ENCODE data around the gene USP24.

USP24 gene

GRCh38 chr1:55134152-55134808, 80.9 kb downstream of the USP24 start:
- Histone ChIP-seq H3K36me3 (ENCODE audit: control insufficient read depth in 5 of 5, insufficient read depth in 5 of 5, low read length in 5 of 5) (peaks cover 69 to 94% (median 86%) of the 10 kb centered on the region in 5 donors), H3K4me3 (ENCODE audit: low read depth in 1 of 5, low read length in 5 of 5) (no peak overlapping the region), H3K27ac (ENCODE audit: low read depth, low read length) (no peak overlapping the region), H3K27me3 (ENCODE audit: control insufficient read depth in 5 of 5, insufficient read depth in 4 of 5, low read length in 5 of 5) (no peaks in the 10 kb centered on the region), H3K9ac (ENCODE audit: low read length in 5 of 5) (no peak overlapping the region), H3K4me1 (ENCODE audit: control insufficient read depth in 5 of 5, insufficient read depth in 5 of 5, low read length in 5 of 5) (peaks cover 0 to 5% (median 1%) of the 10 kb centered on the region in 5 donors), H3K9me3 (ENCODE audit: control insufficient read depth in 5 of 5, low read length in 5 of 5) (no peaks in the 10 kb centered on the region)

- H3K9me3 ChIP-seq (ENCODE audit: control insufficient read depth in 5 of 5, low read length in 5 of 5), result no peaks in the 10 kb centered on the region
- H3K27me3 ChIP-seq (ENCODE audit: control insufficient read depth in 5 of 5, insufficient read depth in 4 of 5, low read length in 5 of 5), result no peaks in the 10 kb centered on the region
- no peak overlapping the region for H3K27ac ChIP-seq (ENCODE audit: low read depth, low read length)
- peaks cover 0 to 6% (median 3%) of the 10 kb centered on the region in 5 donors for H3K4me1 ChIP-seq (ENCODE audit: control insufficient read depth in 5 of 5, insufficient read depth in 5 of 5, low read length in 5 of 5)
- no peak overlapping the region for H3K4me3 ChIP-seq (ENCODE audit: low read depth in 1 of 5, low read length in 5 of 5)
- H3K9ac ChIP-seq (ENCODE audit: low read length in 5 of 5), result no peak overlapping the region
- peaks cover 60 to 88% (median 79%) of the 10 kb centered on the region in 5 donors for H3K36me3 ChIP-seq (ENCODE audit: control insufficient read depth in 5 of 5, insufficient read depth in 5 of 5, low read length in 5 of 5)
These were observed 83.4 kb downstream of the USP24 start for GRCh38 chr1:55131801-55132200.

GRCh38 chr1:55131218-55131617, 83.9 kb downstream of the USP24 start:
- H3K4me1 ChIP-seq (ENCODE audit: control insufficient read depth in 5 of 5, insufficient read depth in 5 of 5, low read length in 5 of 5), result peaks cover 0 to 6% (median 3%) of the 10 kb centered on the region in 5 donors
- H3K9ac ChIP-seq (ENCODE audit: low read length in 5 of 5), result no peak overlapping the region
- peaks cover 60 to 88% (median 77%) of the 10 kb centered on the region in 5 donors for H3K36me3 ChIP-seq (ENCODE audit: control insufficient read depth in 5 of 5, insufficient read depth in 5 of 5, low read length in 5 of 5)
- H3K9me3 ChIP-seq (ENCODE audit: control insufficient read depth in 5 of 5, low read length in 5 of 5), result no peaks in the 10 kb centered on the region
- no peak overlapping the region for H3K27ac ChIP-seq (ENCODE audit: low read depth, low read length)
- no peak overlapping the region for H3K4me3 ChIP-seq (ENCODE audit: low read depth in 1 of 5, low read length in 5 of 5)
- no peaks in the 10 kb centered on the region for H3K27me3 ChIP-seq (ENCODE audit: control insufficient read depth in 5 of 5, insufficient read depth in 4 of 5, low read length in 5 of 5)

- Histone ChIP-seq H3K9ac (ENCODE audit: low read length in 5 of 5) (no peak overlapping the region), H3K27ac (ENCODE audit: low read depth, low read length) (no peak overlapping the region), H3K4me1 (ENCODE audit: control insufficient read depth in 5 of 5, insufficient read depth in 5 of 5, low read length in 5 of 5) (peaks cover 0 to 6% (median 3%) of the 10 kb centered on the region in 5 donors), H3K36me3 (ENCODE audit: control insufficient read depth in 5 of 5, insufficient read depth in 5 of 5, low read length in 5 of 5) (peaks cover 63 to 89% (median 81%) of the 10 kb centered on the region in 5 donors), H3K9me3 (ENCODE audit: control insufficient read depth in 5 of 5, low read length in 5 of 5) (no peaks in the 10 kb centered on the region), H3K27me3 (ENCODE audit: control insufficient read depth in 5 of 5, insufficient read depth in 4 of 5, low read length in 5 of 5) (no peaks in the 10 kb centered on the region), H3K4me3 (ENCODE audit: low read depth in 1 of 5, low read length in 5 of 5) (no peak overlapping the region)
These were observed 85.9 kb downstream of the USP24 start for GRCh38 chr1:55129194-55129728.

- no peak overlapping the region for H3K27ac ChIP-seq (ENCODE audit: low read depth, low read length)
- peaks cover 63 to 89% (median 83%) of the 10 kb centered on the region in 5 donors for H3K36me3 ChIP-seq (ENCODE audit: control insufficient read depth in 5 of 5, insufficient read depth in 5 of 5, low read length in 5 of 5)
These were observed 86.7 kb downstream of the USP24 start for GRCh38 chr1:55128418-55128995.

GRCh38 chr1:55127827-55128343, 87.3 kb downstream of the USP24 start:
- no peak overlapping the region for H3K27ac ChIP-seq (ENCODE audit: low read depth, low read length)
- no peak overlapping the region for H3K4me3 ChIP-seq (ENCODE audit: low read depth in 1 of 5, low read length in 5 of 5)
- peaks cover 68 to 92% (median 84%) of the 10 kb centered on the region in 5 donors for H3K36me3 ChIP-seq (ENCODE audit: control insufficient read depth in 5 of 5, insufficient read depth in 5 of 5, low read length in 5 of 5)
- no peaks in the 10 kb centered on the region for H3K27me3 ChIP-seq (ENCODE audit: control insufficient read depth in 5 of 5, insufficient read depth in 4 of 5, low read length in 5 of 5)
- no peaks in the 10 kb centered on the region for H3K9me3 ChIP-seq (ENCODE audit: control insufficient read depth in 5 of 5, low read length in 5 of 5)
- H3K9ac ChIP-seq (ENCODE audit: low read length in 5 of 5), result no peak overlapping the region
- H3K4me1 ChIP-seq (ENCODE audit: control insufficient read depth in 5 of 5, insufficient read depth in 5 of 5, low read length in 5 of 5), result peaks cover 0 to 6% (median 3%) of the 10 kb centered on the region in 5 donors

More at GRCh38 chr1:55128418-55128995, 86.7 kb downstream of the USP24 start:
- Histone ChIP-seq H3K4me1 (ENCODE audit: control insufficient read depth in 5 of 5, insufficient read depth in 5 of 5, low read length in 5 of 5) (peaks cover 0 to 6% (median 3%) of the 10 kb centered on the region in 5 donors), H3K4me3 (ENCODE audit: low read depth in 1 of 5, low read length in 5 of 5) (no peak overlapping the region), H3K27me3 (ENCODE audit: control insufficient read depth in 5 of 5, insufficient read depth in 4 of 5, low read length in 5 of 5) (no peaks in the 10 kb centered on the region), H3K9me3 (ENCODE audit: control insufficient read depth in 5 of 5, low read length in 5 of 5) (no peaks in the 10 kb centered on the region), H3K9ac (ENCODE audit: low read length in 5 of 5) (no peak overlapping the region)

- Histone ChIP-seq H3K36me3 (ENCODE audit: control insufficient read depth in 5 of 5, insufficient read depth in 5 of 5, low read length in 5 of 5) (peaks cover 83 to 92% (median 85%) of the 10 kb centered on the region in 5 donors), H3K4me1 (ENCODE audit: control insufficient read depth in 5 of 5, insufficient read depth in 5 of 5, low read length in 5 of 5) (peaks cover 0 to 3% (median 3%) of the 10 kb centered on the region in 5 donors), H3K4me3 (ENCODE audit: low read depth in 1 of 5, low read length in 5 of 5) (no peak overlapping the region), H3K9ac (ENCODE audit: low read length in 5 of 5) (no peak overlapping the region), H3K27ac (ENCODE audit: low read depth, low read length) (no peak overlapping the region), H3K27me3 (ENCODE audit: control insufficient read depth in 5 of 5, insufficient read depth in 4 of 5, low read length in 5 of 5) (no peaks in the 10 kb centered on the region), H3K9me3 (ENCODE audit: control insufficient read depth in 5 of 5, low read length in 5 of 5) (no peaks in the 10 kb centered on the region)
These were observed 90.7 kb downstream of the USP24 start for GRCh38 chr1:55124470-55124869.

GRCh38 chr1:55120538-55120937, 94.6 kb downstream of the USP24 start:
- H3K9me3 ChIP-seq (ENCODE audit: control insufficient read depth in 5 of 5, low read length in 5 of 5), result no peaks in the 10 kb centered on the region
- no peak overlapping the region for H3K4me3 ChIP-seq (ENCODE audit: low read depth in 1 of 5, low read length in 5 of 5)
- no peak overlapping the region for H3K9ac ChIP-seq (ENCODE audit: low read length in 5 of 5)
- H3K4me1 ChIP-seq (ENCODE audit: control insufficient read depth in 5 of 5, insufficient read depth in 5 of 5, low read length in 5 of 5), result no peaks in the 10 kb centered on the region
- H3K27me3 ChIP-seq (ENCODE audit: control insufficient read depth in 5 of 5, insufficient read depth in 4 of 5, low read length in 5 of 5), result no peaks in the 10 kb centered on the region
- no peak overlapping the region for H3K27ac ChIP-seq (ENCODE audit: low read depth, low read length)
- peaks cover 69 to 89% (median 80%) of the 10 kb centered on the region in 5 donors for H3K36me3 ChIP-seq (ENCODE audit: control insufficient read depth in 5 of 5, insufficient read depth in 5 of 5, low read length in 5 of 5)

GRCh38 chr1:55118651-55119329, 96.4 kb downstream of the USP24 start:
- Histone ChIP-seq H3K4me1 (ENCODE audit: control insufficient read depth in 5 of 5, insufficient read depth in 5 of 5, low read length in 5 of 5) (no peaks in the 10 kb centered on the region), H3K27ac (ENCODE audit: low read depth, low read length) (no peak overlapping the region), H3K9ac (ENCODE audit: low read length in 5 of 5) (no peak overlapping the region), H3K36me3 (ENCODE audit: control insufficient read depth in 5 of 5, insufficient read depth in 5 of 5, low read length in 5 of 5) (peaks cover 51 to 75% (median 67%) of the 10 kb centered on the region in 5 donors), H3K27me3 (ENCODE audit: control insufficient read depth in 5 of 5, insufficient read depth in 4 of 5, low read length in 5 of 5) (no peaks in the 10 kb centered on the region), H3K9me3 (ENCODE audit: control insufficient read depth in 5 of 5, low read length in 5 of 5) (no peaks in the 10 kb centered on the region), H3K4me3 (ENCODE audit: low read depth in 1 of 5, low read length in 5 of 5) (no peak overlapping the region)
